GM12892 (cell line): ENCODE results near the gene SOX2.

Source experiments
- POLR2A ChIP-seq: IDR thresholded peaks from 2 replicates; pipeline ENCODE4 v1.6.1; 2011; ENCODE audit warnings: low read depth, low read length, control low read depth
- POLR2AphosphoS5 ChIP-seq: IDR thresholded peaks from 2 replicates; pipeline ENCODE4 v1.6.1; 2011; ENCODE audit warnings: low read depth, low read length, control low read depth

GRCh38 chr3:181712553-181713279, 991 bp downstream of the SOX2 start:
- TF ChIP-seq POLR2A (no peak), POLR2AphosphoS5 (no peak)
